ENCODE data around the gene KCNN3. TPM values are rescaled to one million over a fixed set of nuclear protein-coding genes. Genes with fewer than 3 reads are reported as not detected.

KCNN3 gene
- total RNA-seq, 1 experiment from 2014 or later = 0.26 TPM

- Histone ChIP-seq H3K4me1 (ENCODE audit: insufficient read depth, low read length) (no peaks in the 10 kb centered on the region), H3K36me3 (ENCODE audit: low read depth, low read length) (no peaks in the 10 kb centered on the region), H3K4me3 (ENCODE audit: low read length) (no peak overlapping the region), H3K27me3 (ENCODE audit: low read length) (peaks cover 6% of the 10 kb centered on the region; the same call in 1 of the 2 replicates), H3K79me2 (ENCODE audit: low read length) (no peaks in the 10 kb centered on the region), H3K4me2 (ENCODE audit: low read length) (no peak overlapping the region), H3K9me2 (replicated peaks; ENCODE audit: low read length) (no peaks in the 10 kb centered on the region), H4K20me1 (ENCODE audit: low read length) (no peaks in the 10 kb centered on the region), H2AFZ (ENCODE audit: low read length) (no peak overlapping the region), H3F3A (ENCODE audit: low read length, unreplicated experiment) (no peaks in the 10 kb centered on the region), H3K27ac (ENCODE audit: low read length) (no peak overlapping the region), H3K9ac (ENCODE audit: low read length) (no peak overlapping the region), H3K9me3 (ENCODE audit: low read length) (no peaks in the 10 kb centered on the region)
- TF ChIP-seq EZH2 (IDR thresholded peaks at IDR 0.05; ENCODE audit: low read length, unreplicated experiment) = no peak
- peak; percentile 97 for TF ChIP-seq CTCF (conservative IDR thresholded peaks at IDR 0.05; ENCODE audit: low read depth, low read length)
- BruUV-seq (replicated peaks) = no TSS peak
- ATAC-seq (peak; percentile 100), DNase-seq (peak; percentile 91)
- intact Hi-C loops (cut with micrococcal nuclease) = loop anchor here (1.0 kb wide), 5 partner anchors 80 to 416 kb away; no protein-coding TSS in a partner anchor
- POLR2A ChIA-PET (ENCODE audit: unreplicated experiment) = interaction anchor here (0.5 kb wide), 1 partner anchor 13 kb away, joined by 6 read pairs; no protein-coding TSS in a partner anchor
- CTCF ChIA-PET = interaction anchor here (0.7 to 1.7 kb wide), 3 partner anchors 65 to 209 kb away, joined by 3 to 8 read pairs (median 5); no protein-coding TSS in a partner anchor
Observed at GRCh38 chr1:154669464-154670282, 200.4 kb downstream of the KCNN3 start.

DNA sequence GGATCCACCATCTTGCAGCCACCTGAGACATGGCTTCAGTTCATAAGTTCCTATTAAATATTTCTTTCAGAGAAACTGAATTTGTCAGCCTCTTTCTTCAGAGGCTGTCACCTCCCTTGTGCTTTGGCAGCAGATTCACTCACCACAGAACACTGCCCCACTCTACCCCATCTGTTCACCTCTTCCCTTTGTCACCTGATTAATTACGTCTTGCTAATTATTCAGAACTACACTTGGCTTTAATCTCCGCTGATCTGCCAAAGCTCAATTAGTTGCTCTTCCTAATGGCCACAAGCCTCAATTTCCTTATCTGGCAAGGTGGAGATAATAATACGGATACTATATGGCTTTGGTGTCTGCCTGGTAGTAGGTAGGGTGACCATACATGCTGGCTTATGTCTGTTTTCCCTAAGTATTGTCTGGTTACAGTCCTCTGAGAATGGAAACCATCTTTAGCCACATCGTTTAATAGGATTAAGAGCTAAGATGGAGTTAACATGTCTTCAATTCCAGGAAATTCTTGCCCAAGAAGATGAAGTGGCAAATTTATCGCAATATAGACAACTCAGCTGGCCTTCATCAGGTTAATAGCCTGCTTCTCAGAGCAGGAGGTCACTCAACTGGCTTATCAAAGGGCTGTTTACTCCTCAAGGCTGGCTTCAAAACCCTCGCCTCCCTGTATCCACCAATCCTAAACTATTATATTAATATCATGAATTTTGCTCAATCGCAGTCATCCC lies 203.9 kb downstream of the KCNN3 start:
- peaks cover 10% of the 10 kb centered on the region for H3K27me3 ChIP-seq (ENCODE audit: low read length)
- no peaks in the 10 kb centered on the region for H3K36me3 ChIP-seq (ENCODE audit: low read depth, low read length)
- H3K79me2 ChIP-seq (ENCODE audit: low read length) = no peaks in the 10 kb centered on the region
- H3K9me2 ChIP-seq (replicated peaks; ENCODE audit: low read length) = no peaks in the 10 kb centered on the region
- POLR2A ChIA-PET (ENCODE audit: unreplicated experiment) = no interaction called here
- no TSS peak for BruUV-seq (replicated peaks)
- H3F3A ChIP-seq (ENCODE audit: low read length, unreplicated experiment) = no peaks in the 10 kb centered on the region
- H4K20me1 ChIP-seq (ENCODE audit: low read length) = no peaks in the 10 kb centered on the region
- no peak overlapping the region for H3K27ac ChIP-seq (ENCODE audit: low read length)
- H3K9me3 ChIP-seq (ENCODE audit: low read length) = no peaks in the 10 kb centered on the region
- H3K4me2 ChIP-seq (ENCODE audit: low read length) = no peak overlapping the region
- CTCF ChIA-PET = interaction anchor here (0.6 kb wide), 1 partner anchor 212 kb away, joined by 3 read pairs; no protein-coding TSS in a partner anchor
- no peak for TF ChIP-seq EZH2 (IDR thresholded peaks at IDR 0.05; ENCODE audit: low read length, unreplicated experiment)
- no peaks in the 10 kb centered on the region for H3K4me1 ChIP-seq (ENCODE audit: insufficient read depth, low read length)
- ATAC-seq (no peak), DNase-seq (no peak)
- no peak overlapping the region for H2AFZ ChIP-seq (ENCODE audit: low read length)
- no peak overlapping the region for H3K4me3 ChIP-seq (ENCODE audit: low read length)
- intact Hi-C loops (cut with micrococcal nuclease) = no loop called here
- no peak overlapping the region for H3K9ac ChIP-seq (ENCODE audit: low read length)

GRCh38 chr1:154664331-154665002 lies 205.6 kb downstream of the KCNN3 start:
- H3K9me2 ChIP-seq (replicated peaks; ENCODE audit: low read length) = no peaks in the 10 kb centered on the region
- ChIA-PET POLR2A (ENCODE audit: unreplicated experiment) (no interaction called here), CTCF (no interaction called here)
- no peaks in the 10 kb centered on the region for H3K79me2 ChIP-seq (ENCODE audit: low read length)
- no peak overlapping the region for H3K9ac ChIP-seq (ENCODE audit: low read length)
- H3K36me3 ChIP-seq (ENCODE audit: low read depth, low read length) = no peaks in the 10 kb centered on the region
- TF ChIP-seq EZH2phosphoT487 (IDR thresholded peaks at IDR 0.05; ENCODE audit: borderline replicate concordance, low read length) = no peak
- H2AFZ ChIP-seq (ENCODE audit: low read length) = no peak overlapping the region
- H3K4me2 ChIP-seq (ENCODE audit: low read length) = no peak overlapping the region
- intact Hi-C loops (cut with micrococcal nuclease) = no loop called here
- no peaks in the 10 kb centered on the region for H4K20me1 ChIP-seq (ENCODE audit: low read length)
- H3K4me1 ChIP-seq (ENCODE audit: insufficient read depth, low read length) = no peaks in the 10 kb centered on the region
- DNase-seq (no peak), ATAC-seq (no peak)
- no peak overlapping the region for H3K4me3 ChIP-seq (ENCODE audit: low read length)
- H3K27ac ChIP-seq (ENCODE audit: low read length) = no peak overlapping the region
- no peaks in the 10 kb centered on the region for H3F3A ChIP-seq (ENCODE audit: low read length, unreplicated experiment)
- H3K27me3 ChIP-seq (ENCODE audit: low read length) = peaks cover 23% of the 10 kb centered on the region
- no TSS peak for BruUV-seq (replicated peaks)
- no peaks in the 10 kb centered on the region for H3K9me3 ChIP-seq (ENCODE audit: low read length)
